Type B pancreatic cell (in vitro differentiated cells): ENCODE measurements around the gene LYPLAL1. TPM values are rescaled to one million over a fixed set of nuclear protein-coding genes. Genes with fewer than 3 reads are reported as not detected.

ENCODE experiments used
- DNase-seq: peaks from one replicate; pipeline ENCODE4 v3.0.0; 2021; ENCODE audit warnings: mixed read lengths; ENCODE audit not compliant: unreplicated experiment; ENCODE audit errors: extremely low spot score
- H3K27ac Mint-ChIP-seq: 2 replicates; pipeline ENCODE4 v1.8.0; 2021; ENCODE audit warnings: mild to moderate bottlenecking, mixed read lengths
- H3K27me3 Mint-ChIP-seq: 2 replicates; pipeline ENCODE4 v1.8.0; 2021; ENCODE audit warnings: mixed read lengths
- H3K36me3 Mint-ChIP-seq: 2 replicates; pipeline ENCODE4 v1.8.0; 2021; ENCODE audit warnings: mixed read lengths
- H3K4me1 Mint-ChIP-seq: one replicate; pipeline ENCODE4 v1.8.0; 2021; ENCODE audit warnings: mixed read lengths; ENCODE audit not compliant: unreplicated experiment
- H3K4me3 Mint-ChIP-seq: 2 replicates; pipeline ENCODE4 v1.8.0; 2021; ENCODE audit warnings: mild to moderate bottlenecking, mixed read lengths
- H3K9me3 Mint-ChIP-seq: 2 replicates; pipeline ENCODE4 v1.8.0; 2021; ENCODE audit warnings: mixed read lengths
- CTCF ChIP-seq: fragments of 200-600 bp; sonication (generic); conservative IDR thresholded peaks from 2 replicates; pipeline ENCODE4 v1.5.0; 2021; ENCODE audit warnings: antibody characterized with exemption, mild to moderate bottlenecking
- long read RNA-seq: library from polyadenylated mRNA; unstranded; transcript quantifications from one replicate; pipeline ENCODE4 v2.0.0, GENCODE V29; 2020
- total RNA-seq: library from RNA; stranded (reverse); gene quantifications from 2 replicates; pipeline ENCODE4 v1.2.1, GENCODE V29; 2021; ENCODE audit warnings: low replicate concordance

The LYPLAL1 gene
- total RNA-seq = 25.7 and 29.7 TPM in 2 replicates
- long read RNA-seq, transcript LYPLAL1-202 (5 exons, 1,898 nt) = major isoform, 43 of 63 reads
- long read RNA-seq, transcript LYPLAL1-201 (5 exons, 1,819 nt) = minor isoform, 10 of 63 reads
- long read RNA-seq, partial matches to known transcripts = 0 of 63 reads
- long read RNA-seq, other reads (novel, unspliced or antisense) = 3 of 63 reads

DNA sequence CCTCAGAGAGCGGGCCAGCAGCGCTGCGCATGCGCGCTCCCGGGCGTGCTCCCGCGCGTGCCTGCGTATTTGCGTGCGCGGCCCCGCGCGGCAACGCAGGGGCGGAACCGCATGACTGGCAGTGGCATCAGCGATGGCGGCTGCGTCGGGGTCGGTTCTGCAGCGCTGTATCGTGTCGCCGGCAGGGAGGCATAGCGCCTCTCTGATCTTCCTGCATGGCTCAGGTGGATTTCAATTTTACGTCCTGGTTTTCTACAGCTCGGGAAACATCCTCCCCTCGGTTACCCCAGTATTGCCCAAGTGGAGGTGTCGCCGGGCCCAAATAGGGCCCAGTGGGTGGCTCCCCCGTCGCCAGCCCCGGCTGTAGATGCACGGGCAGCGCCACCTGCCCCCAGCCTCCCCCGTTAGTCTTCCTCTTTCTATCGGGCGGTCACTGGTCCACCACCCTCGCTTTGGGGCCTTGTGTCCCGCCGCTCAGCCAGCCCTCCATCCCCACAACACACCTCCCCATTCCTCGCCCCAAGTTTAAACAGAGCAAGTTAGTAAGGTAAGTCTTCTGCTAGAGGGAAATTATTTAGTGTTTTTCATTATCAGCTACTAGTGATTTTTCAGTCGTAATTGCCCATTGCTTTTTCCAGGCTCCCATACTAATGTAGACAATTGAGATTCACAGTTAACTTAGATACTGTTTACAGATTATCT lies at the start of gene LYPLAL1:
LYPLAL1 (plus strand) TSS at position 121 of the 702 bp plus-strand sequence; CDS start at position 134, 13 bp downstream.
- no peaks in the 10 kb centered on the region for H3K9me3 Mint-ChIP-seq
- TF ChIP-seq CTCF = peak; percentile 41
- peak; percentile 93 for DNase-seq
- H3K27me3 Mint-ChIP-seq = no peaks in the 10 kb centered on the region
- H3K36me3 Mint-ChIP-seq = peaks cover 4% of the 10 kb centered on the region
- H3K4me1 Mint-ChIP-seq = peaks cover 30% of the 10 kb centered on the region
- H3K4me3 Mint-ChIP-seq = peak within 1 kb of the TSS; percentile 96
- H3K27ac Mint-ChIP-seq = peak within 1 kb of the TSS; percentile 91

DNA sequence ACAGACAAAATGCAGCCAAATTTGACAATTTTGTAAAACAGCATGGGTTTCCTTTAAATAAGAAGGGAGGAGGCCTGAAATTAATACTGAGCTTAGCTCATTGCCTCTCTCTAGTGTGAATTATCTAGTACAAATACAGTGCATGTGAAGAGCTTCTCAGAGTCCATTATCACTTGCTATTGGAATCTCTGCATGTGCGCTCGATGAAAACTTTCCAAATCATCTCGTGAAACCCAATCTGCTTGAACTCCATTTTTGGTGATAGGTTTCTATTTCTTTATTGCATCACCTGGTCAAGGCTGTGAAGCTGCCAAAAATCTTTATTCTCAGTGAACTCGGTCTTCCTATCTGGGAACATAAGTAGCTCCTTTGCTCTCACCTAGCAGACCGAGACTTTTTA lies 49.5 kb upstream of the LYPLAL1 start:
- TF ChIP-seq CTCF = no peak
- Mint-ChIP-seq H3K27me3 (no peaks in the 10 kb centered on the region), H3K36me3 (no peaks in the 10 kb centered on the region), H3K27ac (no peak overlapping the region), H3K9me3 (no peaks in the 10 kb centered on the region), H3K4me1 (peaks cover 7% of the 10 kb centered on the region), H3K4me3 (no peak overlapping the region)
- no peak for DNase-seq

GRCh38 chr1:219125342-219125741 lies 48.3 kb upstream of the LYPLAL1 start:
- no peaks in the 10 kb centered on the region for H3K9me3 Mint-ChIP-seq
- no peak overlapping the region for H3K27ac Mint-ChIP-seq
- peaks cover 7% of the 10 kb centered on the region for H3K4me1 Mint-ChIP-seq
- no peaks in the 10 kb centered on the region for H3K27me3 Mint-ChIP-seq
- TF ChIP-seq CTCF = no peak
- no peak overlapping the region for H3K4me3 Mint-ChIP-seq
- no peaks in the 10 kb centered on the region for H3K36me3 Mint-ChIP-seq
- DNase-seq = no peak

- no peaks in the 10 kb centered on the region for H3K9me3 Mint-ChIP-seq
- TF ChIP-seq CTCF = no peak
- H3K36me3 Mint-ChIP-seq = no peaks in the 10 kb centered on the region
- H3K4me1 Mint-ChIP-seq = peaks cover under 1% of the 10 kb centered on the region
- H3K27ac Mint-ChIP-seq = no peak overlapping the region
- no peak for DNase-seq
- H3K27me3 Mint-ChIP-seq = no peaks in the 10 kb centered on the region
- H3K4me3 Mint-ChIP-seq = no peak overlapping the region
Measured at GRCh38 chr1:219126377-219126776, 47.3 kb upstream of the LYPLAL1 start.

- Mint-ChIP-seq H3K36me3 (peaks cover 4% of the 10 kb centered on the region), H3K27ac (no peak overlapping the region), H3K9me3 (no peaks in the 10 kb centered on the region), H3K4me3 (no peak overlapping the region), H3K27me3 (no peaks in the 10 kb centered on the region), H3K4me1 (peaks cover 5% of the 10 kb centered on the region)
- TF ChIP-seq CTCF = no peak
- DNase-seq = no peak
Measured at GRCh38 chr1:219128957-219129356, 44.7 kb upstream of the LYPLAL1 start.
